Myocyte (in vitro differentiated cells): ENCODE data around the gene ZNF648. TPM values are rescaled to one million over a fixed set of nuclear protein-coding genes. Genes with fewer than 3 reads are reported as not detected.
A peak's percentile ranks its signal among the peaks of the same experiment; 100 is the strongest.
"Not testable (repeated sequence)": the region's sequence is repeated elsewhere in the genome, so short reads cannot be mapped to it uniquely, and the experiment has no call there.

Source experiments
- DNase-seq: peaks from one replicate; pipeline ENCODE4 v3.0.0-alpha.2; 2012; ENCODE audit warnings: low read depth
- total RNA-seq: library from RNA; depleted of rRNA; stranded (reverse); fragments of >200 nt; gene quantifications from 2 replicates; pipeline ENCODE4 v1.2.3, GENCODE V29; 2014

The ZNF648 gene
- total RNA-seq, 1 donor from 2014 or later = not detected

GRCh38 chr1:182080040-182080439 lies 18.5 kb upstream of the ZNF648 start:
- no peak for DNase-seq

GRCh38 chr1:182071924-182072323 lies 10.4 kb upstream of the ZNF648 start:
- no peak for DNase-seq

- DNase-seq = peak; percentile 44
Observed at GRCh38 chr1:182069028-182069466, 7.5 kb upstream of the ZNF648 start.

GRCh38 chr1:182066934-182067333 lies 5.4 kb upstream of the ZNF648 start:
- DNase-seq = no peak

- no peak for DNase-seq
Observed at GRCh38 chr1:182065126-182065845, 3.8 kb upstream of the ZNF648 start.

- DNase-seq = no peak
Observed at GRCh38 chr1:182064611-182065010, 3.1 kb upstream of the ZNF648 start.

- DNase-seq = no peak
Observed at GRCh38 chr1:182062223-182062622, 711 bp upstream of the ZNF648 start.

- DNase-seq = no peak
Observed at GRCh38 chr1:182060877-182061276, 635 bp downstream of the ZNF648 start.

- DNase-seq = no peak
Observed at GRCh38 chr1:182059936-182060335, 1.6 kb downstream of the ZNF648 start.

- no peak for DNase-seq
Observed at GRCh38 chr1:182056601-182057366, 4.7 kb downstream of the ZNF648 start.

- peak; percentile 43 for DNase-seq
Observed at GRCh38 chr1:182054698-182055326, 6.7 kb downstream of the ZNF648 start.

GRCh38 chr1:182052355-182052754 lies 9.2 kb downstream of the ZNF648 start:
- DNase-seq = no peak

- DNase-seq = no peak
Observed at GRCh38 chr1:182051938-182052337, 9.6 kb downstream of the ZNF648 start.

- DNase-seq = no peak
Observed at GRCh38 chr1:182050481-182051448, 10.7 kb downstream of the ZNF648 start.

- no peak for DNase-seq
Observed at GRCh38 chr1:182048562-182048961, 12.9 kb downstream of the ZNF648 start.

- no peak for DNase-seq
Observed at GRCh38 chr1:182046763-182047162, 14.7 kb downstream of the ZNF648 start.

GRCh38 chr1:182045481-182045880 lies 16.0 kb downstream of the ZNF648 start:
- DNase-seq = not testable (repeated sequence)

- no peak for DNase-seq
Observed at GRCh38 chr1:182041615-182042014, 19.9 kb downstream of the ZNF648 start.

GRCh38 chr1:182038220-182038619 lies 23.3 kb downstream of the ZNF648 start:
- DNase-seq = no peak

GRCh38 chr1:182035097-182035770 lies 26.3 kb downstream of the ZNF648 start:
- no peak for DNase-seq
